HL-60/S4 (cell line): ENCODE measurements around the gene TBC1D5.

Source experiments
- in situ Hi-C: fragments of 300-500 bp; cut with MboI; formaldehyde crosslinking; loops from 2 replicates; pipeline ENCODE4 v1.14.3; 2022; ENCODE audit warnings: low sequenced_read_pairs

The TBC1D5 gene

GRCh38 chr3:17258823-17259436, 483.5 kb downstream of the TBC1D5 start:
- in situ Hi-C loops = loop anchor here (25.0 kb wide), 2 partner anchors 153 to 578 kb away; no protein-coding TSS in a partner anchor

- in situ Hi-C loops = loop anchor here (25.0 kb wide), 2 partner anchors 155 to 580 kb away; no protein-coding TSS in a partner anchor
Observed at GRCh38 chr3:17257269-17257668, 485.2 kb downstream of the TBC1D5 start.

- in situ Hi-C loops = loop anchor here (25.0 kb wide), 1 partner anchor 956 kb away; no protein-coding TSS in a partner anchor
Observed at GRCh38 chr3:17243621-17244020, 498.8 kb downstream of the TBC1D5 start.

GRCh38 chr3:17239417-17239816, 503.0 kb downstream of the TBC1D5 start:
- in situ Hi-C loops = loop anchor here (10.0 to 25.0 kb wide), 3 partner anchors 415 to 952 kb away; partner anchors contain the start of gene DAZL

- in situ Hi-C loops = loop anchor here (10.0 to 25.0 kb wide), 3 partner anchors 413 to 951 kb away; partner anchors contain the start of gene DAZL
Observed at GRCh38 chr3:17238023-17238422, 504.4 kb downstream of the TBC1D5 start.

GRCh38 chr3:17235310-17235709, 507.1 kb downstream of the TBC1D5 start:
- in situ Hi-C loops = loop anchor here (10.0 to 25.0 kb wide), 3 partner anchors 411 to 948 kb away; partner anchors contain the start of gene DAZL

- in situ Hi-C loops = loop anchor here (10.0 to 25.0 kb wide), 3 partner anchors 410 to 947 kb away; partner anchors contain the start of gene DAZL
Observed at GRCh38 chr3:17234382-17234781, 508.0 kb downstream of the TBC1D5 start.

GRCh38 chr3:17233398-17233800, 509.0 kb downstream of the TBC1D5 start:
- in situ Hi-C loops = loop anchor here (10.0 to 25.0 kb wide), 3 partner anchors 409 to 946 kb away; partner anchors contain the start of gene DAZL

- in situ Hi-C loops = loop anchor here (10.0 to 25.0 kb wide), 3 partner anchors 408 to 945 kb away; partner anchors contain the start of gene DAZL
Observed at GRCh38 chr3:17232442-17232841, 510.0 kb downstream of the TBC1D5 start.

GRCh38 chr3:17231537-17232261, 510.7 kb downstream of the TBC1D5 start:
- in situ Hi-C loops = loop anchor here (10.0 to 25.0 kb wide), 3 partner anchors 407 to 944 kb away; partner anchors contain the start of gene DAZL

- in situ Hi-C loops = loop anchor here (25.0 kb wide), 1 partner anchor 940 kb away; no protein-coding TSS in a partner anchor
Observed at GRCh38 chr3:17227472-17227871, 515.0 kb downstream of the TBC1D5 start.

- in situ Hi-C loops = no loop called here
Observed at GRCh38 chr3:17221529-17221928, 520.9 kb downstream of the TBC1D5 start.

GRCh38 chr3:17219593-17219992, 522.8 kb downstream of the TBC1D5 start:
- in situ Hi-C loops = no loop called here

GRCh38 chr3:17218587-17218986, 523.8 kb downstream of the TBC1D5 start:
- in situ Hi-C loops = no loop called here

- in situ Hi-C loops = no loop called here
Observed at GRCh38 chr3:17217588-17217987, 524.8 kb downstream of the TBC1D5 start.

- in situ Hi-C loops = no loop called here
Observed at GRCh38 chr3:17213102-17213501, 529.3 kb downstream of the TBC1D5 start.

GRCh38 chr3:17207979-17208378, 534.5 kb downstream of the TBC1D5 start:
- in situ Hi-C loops = no loop called here

- in situ Hi-C loops = no loop called here
Observed at GRCh38 chr3:17207019-17207418, 535.4 kb downstream of the TBC1D5 start.

GRCh38 chr3:17204049-17204650, 538.3 kb downstream of the TBC1D5 start:
- in situ Hi-C loops = no loop called here

- in situ Hi-C loops = no loop called here
Observed at GRCh38 chr3:17201538-17201937, 540.9 kb downstream of the TBC1D5 start.
